ENCODE measurements around the gene DDX60.

The DDX60 gene

DNA sequence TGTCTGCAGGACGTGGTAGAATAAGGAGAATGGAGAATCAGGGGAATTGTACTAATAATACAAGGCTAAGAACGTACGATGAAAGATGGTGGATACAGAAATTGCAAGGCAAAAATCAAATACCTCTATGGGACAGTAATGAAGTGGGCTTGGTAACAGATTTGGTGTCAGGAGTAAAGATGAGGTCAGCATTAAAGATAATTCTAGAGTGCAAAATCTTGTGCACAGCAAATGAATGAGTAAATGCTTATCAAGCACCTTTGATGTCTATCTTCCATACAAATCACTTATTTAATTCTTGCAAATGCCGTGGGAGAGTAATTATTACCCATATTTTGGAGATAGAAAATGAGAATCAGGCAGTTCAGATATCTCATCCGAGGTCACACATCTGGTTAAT lies 70.9 kb downstream of the DDX60 start:
- no peaks in the 10 kb centered on the region for H3K4me1 ChIP-seq (ENCODE audit: insufficient read depth, low read length, severe bottlenecking)
- no peak overlapping the region for H3K4me2 ChIP-seq (ENCODE audit: low read length)
- no peak overlapping the region for H3K27ac ChIP-seq (ENCODE audit: low read depth, low read length, poor library complexity, severe bottlenecking)
- no peaks in the 10 kb centered on the region for H3F3A ChIP-seq (ENCODE audit: insufficient read depth, low read length)
- H2AFZ ChIP-seq (ENCODE audit: low read length), result no peak overlapping the region
- no peaks in the 10 kb centered on the region for H3K36me3 ChIP-seq (ENCODE audit: insufficient read depth, low read length)
- H3K79me2 ChIP-seq (ENCODE audit: insufficient read depth, low read length), result no peaks in the 10 kb centered on the region
- H3K27me3 ChIP-seq (ENCODE audit: insufficient read depth, low read length), result no peaks in the 10 kb centered on the region
- no peak overlapping the region for H3K9ac ChIP-seq (ENCODE audit: low read length)
- TF ChIP-seq, protein P1, sequence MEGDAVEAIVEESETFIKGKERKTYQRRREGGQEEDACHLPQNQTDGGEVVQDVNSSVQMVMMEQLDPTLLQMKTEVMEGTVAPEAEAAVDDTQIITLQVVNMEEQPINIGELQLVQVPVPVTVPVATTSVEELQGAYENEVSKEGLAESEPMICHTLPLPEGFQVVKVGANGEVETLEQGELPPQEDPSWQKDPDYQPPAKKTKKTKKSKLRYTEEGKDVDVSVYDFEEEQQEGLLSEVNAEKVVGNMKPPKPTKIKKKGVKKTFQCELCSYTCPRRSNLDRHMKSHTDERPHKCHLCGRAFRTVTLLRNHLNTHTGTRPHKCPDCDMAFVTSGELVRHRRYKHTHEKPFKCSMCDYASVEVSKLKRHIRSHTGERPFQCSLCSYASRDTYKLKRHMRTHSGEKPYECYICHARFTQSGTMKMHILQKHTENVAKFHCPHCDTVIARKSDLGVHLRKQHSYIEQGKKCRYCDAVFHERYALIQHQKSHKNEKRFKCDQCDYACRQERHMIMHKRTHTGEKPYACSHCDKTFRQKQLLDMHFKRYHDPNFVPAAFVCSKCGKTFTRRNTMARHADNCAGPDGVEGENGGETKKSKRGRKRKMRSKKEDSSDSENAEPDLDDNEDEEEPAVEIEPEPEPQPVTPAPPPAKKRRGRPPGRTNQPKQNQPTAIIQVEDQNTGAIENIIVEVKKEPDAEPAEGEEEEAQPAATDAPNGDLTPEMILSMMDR (IDR thresholded peaks at IDR 0.05; ENCODE audit: low read length), result no peak
- TF ChIP-seq EZH2 (IDR thresholded peaks at IDR 0.05; ENCODE audit: borderline replicate concordance, low read length), result no peak
- no peaks in the 10 kb centered on the region for H3K9me3 ChIP-seq (ENCODE audit: low read length)
- H3K9me2 ChIP-seq (ENCODE audit: low read depth, low read length), result no peaks in the 10 kb centered on the region
- no peaks in the 10 kb centered on the region for H4K20me1 ChIP-seq (ENCODE audit: insufficient read depth, low read length)
- H3K4me3 ChIP-seq (ENCODE audit: low read depth, low read length, poor library complexity, severe bottlenecking), result no peak overlapping the region

DNA sequence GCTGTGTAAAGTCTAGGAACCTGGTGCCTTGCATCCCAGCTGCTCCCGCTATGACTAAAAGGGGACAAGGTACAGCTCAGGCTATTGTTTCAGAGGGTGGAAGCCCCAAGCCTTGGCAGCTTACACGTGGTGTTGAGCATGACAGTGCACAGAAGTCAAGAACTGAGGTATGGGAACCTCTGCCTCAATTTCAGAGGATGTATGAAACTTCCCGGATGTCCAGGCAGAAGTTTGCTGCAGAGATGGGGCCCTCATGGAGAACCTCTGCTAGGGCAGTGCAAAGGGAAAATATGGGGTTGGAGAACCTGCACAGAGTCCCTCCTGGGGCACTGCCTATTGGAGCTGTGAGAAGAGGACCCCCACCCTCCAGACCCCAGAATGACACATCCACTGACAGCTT lies 76.6 kb downstream of the DDX60 start:
- H3K4me1 ChIP-seq (ENCODE audit: insufficient read depth, low read length, severe bottlenecking), result no peaks in the 10 kb centered on the region
- no peaks in the 10 kb centered on the region for H3K79me2 ChIP-seq (ENCODE audit: insufficient read depth, low read length)
- no peaks in the 10 kb centered on the region for H3F3A ChIP-seq (ENCODE audit: insufficient read depth, low read length)
- no peak for TF ChIP-seq EZH2 (IDR thresholded peaks at IDR 0.05; ENCODE audit: borderline replicate concordance, low read length)
- TF ChIP-seq, protein P1 (IDR thresholded peaks at IDR 0.05; ENCODE audit: low read length), result no peak
- no peaks in the 10 kb centered on the region for H3K27me3 ChIP-seq (ENCODE audit: insufficient read depth, low read length)
- H3K9me3 ChIP-seq (ENCODE audit: low read length), result no peaks in the 10 kb centered on the region
- H4K20me1 ChIP-seq (ENCODE audit: insufficient read depth, low read length), result no peaks in the 10 kb centered on the region
- H3K4me3 ChIP-seq (ENCODE audit: low read depth, low read length, poor library complexity, severe bottlenecking), result no peak overlapping the region
- no peak overlapping the region for H3K4me2 ChIP-seq (ENCODE audit: low read length)
- H3K9me2 ChIP-seq (ENCODE audit: low read depth, low read length), result no peaks in the 10 kb centered on the region
- no peak overlapping the region for H3K9ac ChIP-seq (ENCODE audit: low read length)
- no peak overlapping the region for H2AFZ ChIP-seq (ENCODE audit: low read length)
- no peaks in the 10 kb centered on the region for H3K36me3 ChIP-seq (ENCODE audit: insufficient read depth, low read length)
- H3K27ac ChIP-seq (ENCODE audit: low read depth, low read length, poor library complexity, severe bottlenecking), result no peak overlapping the region

DNA sequence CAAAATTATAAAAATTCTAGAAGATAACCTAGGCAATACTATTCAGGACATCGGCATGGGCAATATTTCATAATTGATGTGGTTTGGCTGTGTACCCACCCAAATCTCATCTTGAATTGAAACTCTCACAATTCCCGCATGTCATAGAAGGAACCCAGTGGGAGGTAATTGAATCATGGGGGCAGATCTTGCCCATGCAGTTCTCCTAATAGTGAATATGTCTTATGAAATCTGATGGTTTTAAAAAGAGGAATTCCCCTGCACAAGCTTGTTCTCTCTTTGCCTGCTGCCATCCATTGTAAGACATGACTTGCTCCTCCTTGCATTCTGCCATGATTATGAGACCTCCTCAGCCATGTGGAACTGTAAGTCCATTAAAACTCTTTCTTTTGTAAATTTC lies 77.7 kb downstream of the DDX60 start:
- H3K4me1 ChIP-seq (ENCODE audit: insufficient read depth, low read length, severe bottlenecking), result no peaks in the 10 kb centered on the region
- H3K27ac ChIP-seq (ENCODE audit: low read depth, low read length, poor library complexity, severe bottlenecking), result no peak overlapping the region
- no peaks in the 10 kb centered on the region for H3K9me2 ChIP-seq (ENCODE audit: low read depth, low read length)
- no peak overlapping the region for H3K4me2 ChIP-seq (ENCODE audit: low read length)
- no peak overlapping the region for H3K9ac ChIP-seq (ENCODE audit: low read length)
- no peak for TF ChIP-seq EZH2 (IDR thresholded peaks at IDR 0.05; ENCODE audit: borderline replicate concordance, low read length)
- TF ChIP-seq, protein P1 (IDR thresholded peaks at IDR 0.05; ENCODE audit: low read length), result no peak
- no peaks in the 10 kb centered on the region for H3K9me3 ChIP-seq (ENCODE audit: low read length)
- no peak overlapping the region for H2AFZ ChIP-seq (ENCODE audit: low read length)
- H3K79me2 ChIP-seq (ENCODE audit: insufficient read depth, low read length), result no peaks in the 10 kb centered on the region
- H3K4me3 ChIP-seq (ENCODE audit: low read depth, low read length, poor library complexity, severe bottlenecking), result no peak overlapping the region
- H4K20me1 ChIP-seq (ENCODE audit: insufficient read depth, low read length), result no peaks in the 10 kb centered on the region
- no peaks in the 10 kb centered on the region for H3K36me3 ChIP-seq (ENCODE audit: insufficient read depth, low read length)
- no peaks in the 10 kb centered on the region for H3K27me3 ChIP-seq (ENCODE audit: insufficient read depth, low read length)
- H3F3A ChIP-seq (ENCODE audit: insufficient read depth, low read length), result no peaks in the 10 kb centered on the region

Measured in OCI-LY1 (cell line).